ENCODE results near the gene SDCBP2.

SDCBP2 gene

GRCh38 chr20:1362484-1362883 is 33.5 kb upstream of the SDCBP2 start:
- TF ChIP-seq CTCF (IDR thresholded peaks at IDR 0.05; ENCODE audit: low read depth, low read length, missing control alignments) = no peak
- no peak overlapping the region for H3K4me3 ChIP-seq (replicated peaks; ENCODE audit: low read depth, low read length)
- no peak for DNase-seq (ENCODE audit: extremely low read depth, low read depth)

DNA sequence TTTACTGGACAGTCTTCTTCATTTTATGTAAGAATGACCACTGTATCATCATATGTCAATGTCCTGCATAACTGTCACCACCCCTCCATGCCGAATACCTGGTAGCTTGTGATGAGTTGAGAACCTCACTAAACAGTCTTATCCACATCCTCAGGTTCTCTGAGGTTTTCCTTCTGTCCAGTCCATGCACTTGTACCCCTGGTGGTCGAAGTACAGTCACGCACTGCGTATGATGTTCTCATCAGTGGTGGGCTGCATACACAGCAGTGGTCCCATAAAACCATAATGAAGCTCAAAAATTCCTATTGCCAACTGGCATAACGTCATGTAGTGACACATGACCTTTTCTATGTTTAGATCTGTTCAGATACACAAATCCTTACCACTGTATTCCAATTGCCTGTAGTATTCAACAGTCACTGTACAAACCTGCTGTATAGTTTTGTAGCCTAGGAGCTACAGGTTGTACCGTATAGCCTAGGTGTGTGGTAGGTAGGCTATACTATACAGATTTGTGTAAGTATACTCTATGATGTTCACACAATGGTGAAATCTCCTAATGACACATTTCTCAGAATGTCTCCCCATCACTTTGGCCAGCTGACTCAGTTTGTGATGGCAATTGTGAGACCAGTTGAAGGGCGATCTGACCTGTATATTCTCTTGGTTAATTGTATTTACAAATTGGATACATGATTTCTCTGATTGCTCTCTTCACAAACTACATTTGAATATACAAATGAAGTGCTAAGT is 31.3 kb upstream of the SDCBP2 start:
- DNase-seq (ENCODE audit: extremely low read depth, low read depth) = no peak
- peak; percentile 10 for TF ChIP-seq CTCF (IDR thresholded peaks at IDR 0.05; ENCODE audit: low read depth, low read length, missing control alignments)
- no peak overlapping the region for H3K4me3 ChIP-seq (replicated peaks; ENCODE audit: low read depth, low read length)

GRCh38 chr20:1357921-1358671 is 29.2 kb upstream of the SDCBP2 start:
- TF ChIP-seq CTCF (IDR thresholded peaks at IDR 0.05; ENCODE audit: low read depth, low read length, missing control alignments) = no peak
- H3K4me3 ChIP-seq (replicated peaks; ENCODE audit: low read depth, low read length) = no peak overlapping the region
- no peak for DNase-seq (ENCODE audit: extremely low read depth, low read depth)

DNA sequence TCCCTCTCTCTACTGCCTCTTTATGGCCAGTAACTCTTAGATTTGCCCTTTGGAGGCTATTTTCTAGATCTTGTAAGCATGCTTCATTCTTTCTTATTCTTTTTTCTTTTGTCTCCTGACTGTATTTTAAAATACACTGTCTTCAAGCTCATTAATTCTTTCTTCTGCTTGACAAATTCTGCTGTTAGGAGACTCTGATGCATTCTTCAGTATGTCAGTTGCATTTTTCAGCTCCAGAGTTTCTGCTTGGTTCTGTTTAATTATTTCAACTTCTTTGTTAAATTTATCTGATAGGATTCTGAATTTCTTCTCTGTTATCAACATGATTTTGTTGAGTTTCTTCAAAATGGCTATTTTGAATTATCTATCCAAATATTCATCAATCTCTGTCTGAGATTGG is 25.0 kb upstream of the SDCBP2 start:
- no peak for TF ChIP-seq CTCF (IDR thresholded peaks at IDR 0.05; ENCODE audit: low read depth, low read length, missing control alignments)
- DNase-seq (ENCODE audit: extremely low read depth, low read depth) = no peak
- no peak overlapping the region for H3K4me3 ChIP-seq (replicated peaks; ENCODE audit: low read depth, low read length)

DNA sequence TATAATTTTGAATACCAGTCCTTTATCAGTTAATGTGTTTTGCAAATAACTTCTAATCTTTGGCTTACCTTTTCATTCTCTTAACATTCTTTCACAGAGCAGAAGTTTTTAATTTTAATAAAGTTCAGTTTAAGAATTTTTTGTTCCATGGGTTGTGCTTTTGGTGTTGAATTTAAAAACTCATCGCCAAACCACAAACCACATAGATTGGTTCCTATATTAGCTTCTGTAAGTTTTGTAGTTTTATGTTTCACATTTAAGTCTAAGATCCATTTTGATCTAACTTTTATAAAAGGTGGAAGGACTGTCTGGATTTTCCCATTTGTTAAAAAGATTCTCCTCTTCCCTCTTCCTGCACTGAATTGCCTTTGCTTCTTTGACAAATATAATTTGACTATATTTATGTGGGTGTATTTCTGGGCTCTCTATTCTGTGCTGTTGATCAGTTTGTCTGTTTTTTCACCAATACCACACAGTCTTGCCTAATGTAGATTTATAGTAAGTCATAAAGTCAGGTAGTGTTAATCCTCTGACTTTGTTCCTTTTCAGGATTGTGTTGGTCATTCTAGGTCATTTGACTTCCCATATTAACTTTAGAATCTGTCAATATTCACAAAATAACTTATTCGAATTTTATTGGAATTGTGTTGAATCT is 17.5 kb upstream of the SDCBP2 start:
- TF ChIP-seq CTCF (IDR thresholded peaks at IDR 0.05; ENCODE audit: low read depth, low read length, missing control alignments) = no peak
- H3K4me3 ChIP-seq (replicated peaks; ENCODE audit: low read depth, low read length) = no peak overlapping the region
- DNase-seq (ENCODE audit: extremely low read depth, low read depth) = no peak

DNA sequence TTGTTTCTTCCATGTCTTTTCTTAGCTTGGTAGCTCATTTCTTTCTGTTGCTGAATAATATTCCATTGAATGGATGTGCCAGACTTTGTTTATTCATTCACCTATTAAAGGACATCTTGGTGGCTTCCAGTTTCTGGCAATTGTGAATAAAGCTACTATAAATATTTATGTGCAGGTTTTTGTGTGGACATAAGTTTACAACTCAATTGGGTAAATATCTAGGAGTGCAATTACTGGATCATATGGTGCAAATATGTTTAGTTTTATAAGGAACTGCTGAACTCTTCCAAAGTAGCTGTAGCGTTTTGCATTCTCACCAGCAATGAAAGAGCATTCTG is 16.8 kb upstream of the SDCBP2 start:
- TF ChIP-seq CTCF (IDR thresholded peaks at IDR 0.05; ENCODE audit: low read depth, low read length, missing control alignments) = no peak
- no peak overlapping the region for H3K4me3 ChIP-seq (replicated peaks; ENCODE audit: low read depth, low read length)

More for the DNA sequence above, 16.8 kb upstream of the SDCBP2 start:
- DNase-seq (ENCODE audit: extremely low read depth, low read depth) = no peak

Data from HFF-Myc (cell line).